ENCODE data around the gene POLE. TPM values are rescaled to one million over a fixed set of nuclear protein-coding genes. Genes with fewer than 3 reads are reported as not detected.

POLE gene
- total RNA-seq, 1 donor from 2014 or later: 32.1 TPM

GRCh38 chr12:132593938-132594358 lies 93.2 kb downstream of the POLE start:
- DNase-seq: peak; percentile 92

GRCh38 chr12:132593521-132593920 lies 93.6 kb downstream of the POLE start:
- DNase-seq: no peak

- no peak for DNase-seq
These were observed 94.1 kb downstream of the POLE start for GRCh38 chr12:132593071-132593470.

- DNase-seq: no peak
These were observed 94.7 kb downstream of the POLE start for GRCh38 chr12:132592282-132592970.

GRCh38 chr12:132591107-132591935 lies 95.8 kb downstream of the POLE start:
- DNase-seq: no peak

GRCh38 chr12:132588821-132589669 lies 98.1 kb downstream of the POLE start:
- DNase-seq: no peak

- DNase-seq: no peak
These were observed 98.8 kb downstream of the POLE start for GRCh38 chr12:132588319-132588718.

- DNase-seq: no peak
These were observed 99.4 kb downstream of the POLE start for GRCh38 chr12:132587781-132588180.

GRCh38 chr12:132586929-132587328 lies 100.2 kb downstream of the POLE start:
- no peak for DNase-seq

GRCh38 chr12:132585177-132585576 lies 102.0 kb downstream of the POLE start:
- DNase-seq: no peak

GRCh38 chr12:132584429-132584828 lies 102.7 kb downstream of the POLE start:
- no peak for DNase-seq

- DNase-seq: no peak
These were observed 103.4 kb downstream of the POLE start for GRCh38 chr12:132583736-132584135.

GRCh38 chr12:132583411-132583710 lies 103.8 kb downstream of the POLE start:
- no peak for DNase-seq

- no peak for DNase-seq
These were observed 104.3 kb downstream of the POLE start for GRCh38 chr12:132582582-132583410.

- no peak for DNase-seq
These were observed 105.1 kb downstream of the POLE start for GRCh38 chr12:132582058-132582420.

GRCh38 chr12:132581348-132582057 lies 105.6 kb downstream of the POLE start:
- no peak for DNase-seq

- no peak for DNase-seq
These were observed 106.3 kb downstream of the POLE start for GRCh38 chr12:132580701-132581292.

GRCh38 chr12:132579744-132580143 lies 107.4 kb downstream of the POLE start:
- peak; percentile 88 for DNase-seq

GRCh38 chr12:132578826-132579225 lies 108.3 kb downstream of the POLE start:
- DNase-seq: no peak

- DNase-seq: no peak
These were observed 109.0 kb downstream of the POLE start for GRCh38 chr12:132578118-132578517.
